Endothelial cell of umbilical vein (primary cell): Measurements from ENCODE around the gene SBK3.

Experiments used
- CTCF ChIP-seq, 2 donors: IDR thresholded peaks; 1 replicate in 1 of 2; 2 replicates in 1 of 2; pipeline ENCODE4 v1.5.1; 2011; ENCODE audit warnings: low read length in 2 of 2, mild to moderate bottlenecking in 2 of 2, moderate library complexity in 2 of 2, control low read depth in 1 of 2, inconsistent platforms in 1 of 2, low read depth in 1 of 2; ENCODE audit not compliant: insufficient read depth in 1 of 2; ENCODE audit errors: extremely low read depth in 1 of 2
- POLR2A ChIP-seq: IDR thresholded peaks from 2 replicates; pipeline ENCODE4 v1.6.1; 2012; ENCODE audit warnings: low read depth, mild to moderate bottlenecking, control low read depth, low read length
- POLR2AphosphoS5 ChIP-seq: IDR thresholded peaks from 2 replicates; pipeline ENCODE4 v1.6.1; 2012; ENCODE audit warnings: low read depth, mild to moderate bottlenecking, control low read depth, low read length, moderate library complexity; ENCODE audit not compliant: insufficient read depth

DNA sequence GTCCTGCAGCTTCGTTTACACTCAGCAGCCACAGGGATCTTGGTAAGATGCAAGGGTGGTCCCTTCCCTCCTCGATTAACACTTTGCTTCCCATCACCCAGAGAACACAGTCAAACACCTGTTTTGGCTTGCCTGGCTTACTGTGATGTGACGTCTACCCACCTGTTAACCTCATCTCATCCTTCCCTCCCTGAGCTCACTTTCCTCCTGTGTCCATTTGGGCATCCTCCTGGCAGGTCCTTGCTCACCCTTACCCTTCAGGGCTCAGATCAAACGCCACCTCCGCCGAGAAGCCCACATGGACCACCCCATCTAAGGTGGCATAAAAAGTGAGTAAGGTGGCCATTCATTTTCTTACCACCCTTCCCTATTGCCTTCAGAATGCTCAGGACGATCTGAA lies 44.8 kb upstream of the SBK3 start:
- no peak for TF ChIP-seq CTCF (IDR thresholded peaks at IDR 0.05; ENCODE audit: extremely low read depth in 1 of 2, insufficient read depth in 1 of 2, low read depth in 1 of 2, low read length in 2 of 2)
- TF ChIP-seq POLR2A = no peak
- no peak for TF ChIP-seq POLR2AphosphoS5
